GM18909 (cell line): ENCODE results near the gene SREBF1.

Experiments used
- ATAC-seq: cut with Tn5 transposase; IDR thresholded peaks from one replicate; pipeline ENCODE4 v1.9.1; 2021; ENCODE audit warnings: mild to moderate bottlenecking; ENCODE audit not compliant: unreplicated experiment, poor library complexity

The SREBF1 gene

GRCh38 chr17:17859909-17860765 is 23.4 kb upstream of the SREBF1 start:
- ATAC-seq = peak; percentile 62

GRCh38 chr17:17857496-17857895 is 20.7 kb upstream of the SREBF1 start:
- no peak for ATAC-seq

- no peak for ATAC-seq
Measured at GRCh38 chr17:17856386-17856785, 19.6 kb upstream of the SREBF1 start.

- ATAC-seq = no peak
Measured at GRCh38 chr17:17855976-17856375, 19.2 kb upstream of the SREBF1 start.

GRCh38 chr17:17853811-17854447 is 17.1 kb upstream of the SREBF1 start:
- ATAC-seq = no peak

- no peak for ATAC-seq
Measured at GRCh38 chr17:17852930-17853329, 16.1 kb upstream of the SREBF1 start.

GRCh38 chr17:17851103-17852002 is 14.6 kb upstream of the SREBF1 start:
- no peak for ATAC-seq

- ATAC-seq = peak; percentile 45
Measured at GRCh38 chr17:17849845-17850373, 13.1 kb upstream of the SREBF1 start.

- no peak for ATAC-seq
Measured at GRCh38 chr17:17849147-17849820, 12.5 kb upstream of the SREBF1 start.

- no peak for ATAC-seq
Measured at GRCh38 chr17:17848311-17849082, 11.7 kb upstream of the SREBF1 start.

GRCh38 chr17:17847726-17848125 is 10.9 kb upstream of the SREBF1 start:
- ATAC-seq = no peak

GRCh38 chr17:17847118-17847689 is 10.4 kb upstream of the SREBF1 start:
- no peak for ATAC-seq

GRCh38 chr17:17846645-17847044 is 9.9 kb upstream of the SREBF1 start:
- no peak for ATAC-seq

- no peak for ATAC-seq
Measured at GRCh38 chr17:17846003-17846402, 9.2 kb upstream of the SREBF1 start.

- ATAC-seq = no peak
Measured at GRCh38 chr17:17845046-17845775, 8.4 kb upstream of the SREBF1 start.

- no peak for ATAC-seq
Measured at GRCh38 chr17:17844500-17844899, 7.7 kb upstream of the SREBF1 start.

- ATAC-seq = no peak
Measured at GRCh38 chr17:17844079-17844478, 7.3 kb upstream of the SREBF1 start.

GRCh38 chr17:17843096-17843495 is 6.3 kb upstream of the SREBF1 start:
- ATAC-seq = no peak
